Amniotic stem cell (primary cell): ENCODE data around the gene SERINC1.

ENCODE experiments used
- DNase-seq: peaks from one replicate; lab custom pipeline; 2025; lab: John Stamatoyannopoulos, UW

SERINC1 gene

DNA sequence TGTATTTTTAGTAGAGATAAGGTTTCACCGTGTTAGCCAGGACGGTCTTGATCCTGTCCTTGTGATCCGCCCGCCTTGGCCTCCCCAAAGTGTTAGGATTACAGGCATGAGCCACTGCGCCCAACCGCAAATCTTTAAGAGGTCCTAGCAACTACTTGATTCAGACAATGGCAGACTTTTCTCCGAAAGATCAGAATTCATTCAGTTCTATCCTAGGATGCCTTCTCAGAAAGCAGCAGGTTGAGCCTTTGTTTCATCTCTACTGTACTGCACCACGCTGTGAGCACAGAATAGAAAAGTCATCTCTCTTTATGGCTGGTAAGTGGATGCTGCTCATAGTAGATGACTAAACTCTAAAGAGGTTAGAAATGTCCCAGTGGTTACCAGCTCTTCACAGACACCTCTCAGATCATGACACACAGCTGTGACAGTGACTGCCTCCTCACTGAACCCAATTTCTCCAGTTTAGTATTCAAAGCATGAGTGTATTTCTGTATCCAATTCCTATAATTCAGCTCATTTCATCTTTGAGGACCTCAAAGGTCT is 78.2 kb downstream of the SERINC1 start:
- no peak for DNase-seq
